Psoas muscle (tissue), 8 donors: Measurements from ENCODE around the gene NMT1. TPM values are rescaled to one million over a fixed set of nuclear protein-coding genes. Genes with fewer than 3 reads are reported as not detected.

Experiments used
- ATAC-seq, 4 donors: fragments of 200-7000 bp; cut with Tn5 transposase; one replicate each; pipeline ENCODE4 v1.9.1; 2020; ENCODE audit warnings: moderate library complexity in 3 of 4, mild to moderate bottlenecking in 2 of 4
- DNase-seq, 2 donors: peaks; one replicate each; pipeline ENCODE4 v3.0.0-alpha.2; 2020
- H3K27ac ChIP-seq: fragments of 200-600 bp; one replicate; pipeline ENCODE4 v1.8.0; 2022
- H3K27me3 ChIP-seq, 3 donors: fragments of 200-600 bp in 1 of 3; one replicate each; pipeline versions ENCODE4 v1.6.1 to v1.8.0; 2013 to 2022; ENCODE audit warnings: low read length in 2 of 3, mild to moderate bottlenecking in 2 of 3, moderate library complexity in 1 of 3; ENCODE audit not compliant: insufficient read depth in 3 of 3
- H3K36me3 ChIP-seq, 2 donors: fragments of 200-600 bp in 1 of 2; one replicate each; pipeline versions ENCODE4 v1.6.1 to v1.8.0; 2013 to 2022; ENCODE audit warnings: low read depth in 1 of 2, mild to moderate bottlenecking in 1 of 2, moderate library complexity in 1 of 2; ENCODE audit not compliant: insufficient read depth in 1 of 2
- H3K4me1 ChIP-seq: fragments of 200-600 bp; one replicate; pipeline ENCODE4 v1.8.0; 2022
- H3K4me3 ChIP-seq: fragments of 200-600 bp; one replicate; pipeline ENCODE4 v1.8.0; 2022; ENCODE audit warnings: mild to moderate bottlenecking
- H3K9me3 ChIP-seq: fragments of 200-600 bp; one replicate; pipeline ENCODE4 v1.8.0; 2022
- WGBS, 3 donors: extraction: QIAGEN DNeasy Blood & Tissue Kit; methylation state at CpG; one replicate each; pipeline versions ENCODE4 v1.1.6 to v1.1.7; 2013; 5-methylcytosine and 5-hydroxymethylcytosine counted together
- intact Hi-C, 2 donors: fragments of 100-400 bp; cut with DNase I; formaldehyde crosslinking; loops; one replicate each; pipeline versions ENCODE4 v1.11.0 to v1.14.2; 2022
- polyA plus RNA-seq, 3 donors: library from polyadenylated mRNA; stranded (reverse); fragments of 200-250 nt; gene quantifications; one replicate each; pipeline ENCODE4 v1.2.3, GENCODE V29; 2013
- total RNA-seq, 4 donors: library from RNA; stranded (reverse); fragmentation: NEBNext Ultra II Directional in 2 of 4; extraction: Animal tissue kit (Norgen Biotek cat#: 25700) in 2 of 4; gene quantifications; one replicate each; pipeline versions ENCODE4 v1.2.1 to v1.2.4, GENCODE V29; 2021 to 2023
- TF ChIP-seq, protein P1 (sequence below): fragments of 200-600 bp; IDR thresholded peaks from one replicate; pipeline ENCODE4 v1.8.0; 2022; ENCODE audit warnings: antibody characterized with exemption
- donor health status: healthy with polysubstance abuse.
- donor health status: DM: no; HTN: no; CAD: no; lungs with moderate emphysema.
- donor health status: Bipolar disorder and iron deficiency.
- donor health status: healthy.
- donor health status: DM: yes; HTN: yes; CAD: no.
- donor health status: DM: no; HTN: no; CAD: no.
- donor health status: DM: no; HTN: no; CAD: no.
- donor health status: DM: yes; HTN: yes; CAD: no.

NMT1 gene
- total and polyA plus RNA-seq, 7 donors, result 58.0 to 164 (median 79.7) TPM

DNA sequence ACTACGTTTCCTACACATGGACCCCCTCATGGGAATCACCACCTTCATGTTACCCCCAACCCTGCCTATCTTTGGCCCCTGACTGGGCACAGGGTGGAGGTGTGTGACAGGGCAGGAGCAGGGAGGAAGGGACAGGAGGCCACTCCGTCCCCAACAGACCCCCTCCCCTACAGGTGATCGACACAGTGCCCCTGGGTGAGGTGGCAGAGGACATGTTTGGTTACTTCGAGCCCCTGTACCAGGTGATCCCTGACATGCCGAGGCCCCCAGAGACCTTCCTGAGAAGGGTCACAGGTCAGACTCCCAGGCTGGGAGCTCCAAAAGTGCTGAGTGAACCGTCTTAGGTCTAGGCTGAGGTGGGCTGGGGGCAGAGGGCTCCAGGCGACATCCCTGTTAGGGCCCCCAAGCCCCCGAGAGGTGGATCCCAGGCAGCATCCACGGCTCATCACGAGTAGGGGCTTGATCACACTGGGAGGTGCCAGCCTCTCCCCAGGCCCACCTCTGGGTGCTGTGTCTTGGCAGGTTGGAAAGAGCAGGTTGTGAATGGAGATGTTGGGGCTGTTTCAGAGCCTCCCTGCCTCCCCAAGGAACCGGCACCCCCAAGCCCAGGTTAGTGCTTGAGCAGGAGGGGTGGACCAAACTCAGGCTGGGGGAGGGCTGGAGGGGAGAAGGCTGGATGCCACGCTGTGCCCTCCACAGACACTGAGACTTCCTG lies 75.9 kb downstream of the NMT1 start:
- Histone ChIP-seq H3K4me3 (no peak overlapping the region), H3K36me3 (peaks cover 0 to 4% of the 10 kb centered on the region in 2 donors), H3K4me1 (no peaks in the 10 kb centered on the region), H3K27ac (no peak overlapping the region), H3K9me3 (no peaks in the 10 kb centered on the region), H3K27me3 (no peaks in the 10 kb centered on the region)
- ATAC-seq, result no peak
- intact Hi-C loops, result loop anchor here (1.0 to 10.0 kb wide), 3 partner anchors 60 to 362 kb away; no protein-coding TSS in a partner anchor
- TF ChIP-seq, protein P1, sequence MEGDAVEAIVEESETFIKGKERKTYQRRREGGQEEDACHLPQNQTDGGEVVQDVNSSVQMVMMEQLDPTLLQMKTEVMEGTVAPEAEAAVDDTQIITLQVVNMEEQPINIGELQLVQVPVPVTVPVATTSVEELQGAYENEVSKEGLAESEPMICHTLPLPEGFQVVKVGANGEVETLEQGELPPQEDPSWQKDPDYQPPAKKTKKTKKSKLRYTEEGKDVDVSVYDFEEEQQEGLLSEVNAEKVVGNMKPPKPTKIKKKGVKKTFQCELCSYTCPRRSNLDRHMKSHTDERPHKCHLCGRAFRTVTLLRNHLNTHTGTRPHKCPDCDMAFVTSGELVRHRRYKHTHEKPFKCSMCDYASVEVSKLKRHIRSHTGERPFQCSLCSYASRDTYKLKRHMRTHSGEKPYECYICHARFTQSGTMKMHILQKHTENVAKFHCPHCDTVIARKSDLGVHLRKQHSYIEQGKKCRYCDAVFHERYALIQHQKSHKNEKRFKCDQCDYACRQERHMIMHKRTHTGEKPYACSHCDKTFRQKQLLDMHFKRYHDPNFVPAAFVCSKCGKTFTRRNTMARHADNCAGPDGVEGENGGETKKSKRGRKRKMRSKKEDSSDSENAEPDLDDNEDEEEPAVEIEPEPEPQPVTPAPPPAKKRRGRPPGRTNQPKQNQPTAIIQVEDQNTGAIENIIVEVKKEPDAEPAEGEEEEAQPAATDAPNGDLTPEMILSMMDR, result no peak
- peak in 1 of 2 donors; percentile 42 for DNase-seq
- 84 to 91% (median 84%) methylated on average over 12 of the region's 12 CpGs for WGBS, 3 donors

DNA sequence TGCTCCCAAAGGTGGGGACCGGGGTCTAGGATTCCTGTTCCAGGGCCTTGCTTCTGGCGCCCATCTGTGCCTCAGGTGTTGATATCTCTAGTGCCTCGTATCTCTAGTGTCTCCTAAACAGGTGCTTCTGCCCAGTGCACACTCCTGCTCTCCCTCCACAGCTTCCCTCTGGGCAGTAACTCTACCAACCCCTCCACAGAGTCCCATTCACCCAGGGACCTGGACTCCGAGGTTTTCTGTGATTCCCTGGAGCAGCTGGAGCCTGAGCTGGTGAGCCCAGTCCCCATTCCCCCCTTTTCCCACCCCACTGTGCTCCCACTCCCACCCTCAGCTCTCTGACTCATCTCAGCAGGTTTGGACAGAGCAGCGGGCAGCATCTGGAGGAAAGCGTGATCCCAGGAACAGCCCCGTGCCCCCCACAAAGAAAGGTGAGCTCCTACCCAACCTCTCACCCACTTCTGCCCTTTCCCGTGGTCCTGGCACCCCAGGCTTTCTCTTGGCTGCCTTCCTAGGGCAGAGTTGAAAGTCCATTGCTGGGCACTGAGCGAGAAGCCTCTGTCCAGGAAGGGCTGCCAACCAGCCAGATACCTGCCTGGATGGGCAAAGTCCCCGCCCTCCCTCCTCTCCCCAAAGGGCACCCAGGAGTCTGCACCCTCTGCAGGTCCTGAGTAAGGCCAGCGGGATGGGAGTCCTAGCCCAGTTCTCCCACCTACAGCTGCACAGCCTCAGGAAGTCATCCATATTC lies 76.6 kb downstream of the NMT1 start:
- ATAC-seq, result no peak
- peak in 1 of 2 donors; percentile 47 for DNase-seq
- no peak overlapping the region for H3K4me3 ChIP-seq
- no peaks in the 10 kb centered on the region for H3K27me3 ChIP-seq
- H3K9me3 ChIP-seq, result no peaks in the 10 kb centered on the region
- intact Hi-C loops, result loop anchor here in 1 of 2 donors (2.0 to 10.0 kb wide), 2 partner anchors 61 to 363 kb away; no protein-coding TSS in a partner anchor
- 82 to 84% (median 82%) methylated on average over 11 of the region's 11 CpGs for WGBS, 3 donors
- H3K36me3 ChIP-seq, result peaks cover 0 to 4% of the 10 kb centered on the region in 2 donors
- H3K27ac ChIP-seq, result no peak overlapping the region
- no peaks in the 10 kb centered on the region for H3K4me1 ChIP-seq
- TF ChIP-seq, protein P1, result no peak

DNA sequence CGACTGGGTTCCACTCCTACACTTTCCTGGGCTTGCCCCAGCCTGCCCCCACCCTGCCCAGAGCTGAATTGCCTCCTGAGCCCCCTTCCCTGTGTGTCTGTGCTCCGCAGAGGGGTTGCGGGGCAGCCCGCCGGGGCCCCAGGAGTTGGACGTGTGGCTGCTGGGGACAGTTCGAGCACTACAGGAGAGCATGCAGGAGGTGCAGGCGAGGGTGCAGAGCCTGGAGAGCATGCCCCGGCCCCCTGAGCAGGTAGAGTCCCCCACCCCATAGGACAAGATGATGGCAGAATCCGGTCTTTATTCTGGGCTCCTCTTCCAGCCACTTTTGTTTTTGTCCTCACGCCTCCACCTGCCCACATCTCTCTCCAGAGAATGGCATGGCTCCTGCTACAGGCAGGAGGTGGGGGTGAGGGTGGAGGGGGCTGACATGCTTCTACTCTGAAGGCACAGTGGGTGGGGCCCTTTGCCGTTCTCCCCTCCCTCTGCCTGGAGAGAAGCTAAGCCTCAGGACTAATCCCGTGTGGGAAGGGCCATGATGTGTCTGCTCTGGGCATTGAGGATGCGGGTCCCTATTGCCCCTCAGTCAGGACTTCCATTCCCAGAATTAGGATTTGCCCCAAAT lies 77.9 kb downstream of the NMT1 start:
- 79 to 92% (median 83%) methylated on average over 12 to 14 of the region's 14 CpGs for WGBS, 3 donors
- DNase-seq (peak in 1 of 2 donors; percentile 36), ATAC-seq (no peak)
- Histone ChIP-seq H3K4me3 (no peak overlapping the region), H3K36me3 (peaks cover 0 to 4% of the 10 kb centered on the region in 2 donors), H3K27me3 (no peaks in the 10 kb centered on the region), H3K27ac (no peak overlapping the region), H3K4me1 (peaks cover 5% of the 10 kb centered on the region), H3K9me3 (no peaks in the 10 kb centered on the region)
- TF ChIP-seq, protein P1, result no peak
- intact Hi-C loops, result loop anchor here in 1 of 2 donors (10.0 kb wide), 1 partner anchor 364 kb away; no protein-coding TSS in a partner anchor

DNA sequence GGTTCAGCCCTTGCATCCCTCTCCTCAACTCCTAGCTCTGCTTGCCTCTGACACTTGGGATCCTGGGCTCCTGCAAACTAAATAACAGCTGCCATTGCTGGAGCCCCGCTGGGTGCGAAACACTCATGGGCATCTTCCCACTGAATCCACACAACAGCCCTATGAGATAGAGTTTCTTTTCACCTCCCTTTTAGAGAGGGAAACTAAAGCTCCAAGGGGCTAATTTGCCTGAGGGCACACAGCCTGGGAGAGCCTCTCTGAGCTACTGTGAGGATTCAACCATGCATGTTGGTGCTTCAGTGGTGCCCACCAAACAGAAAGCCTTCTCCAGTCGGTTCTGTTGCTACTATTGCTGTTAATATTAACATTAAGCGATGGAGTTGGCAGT lies 78.4 kb downstream of the NMT1 start:
- TF ChIP-seq, protein P1, result no peak

More for the DNA sequence above, 78.4 kb downstream of the NMT1 start:
- 68 to 73% (median 73%) methylated on average over 4 of the region's 4 CpGs for WGBS, 3 donors
- Histone ChIP-seq H3K36me3 (peaks cover 0 to 4% of the 10 kb centered on the region in 2 donors), H3K27ac (no peak overlapping the region), H3K27me3 (no peaks in the 10 kb centered on the region), H3K4me3 (no peak overlapping the region), H3K4me1 (peaks cover 5% of the 10 kb centered on the region), H3K9me3 (no peaks in the 10 kb centered on the region)
- no peak for DNase-seq
- intact Hi-C loops, result loop anchor here in 1 of 2 donors (10.0 kb wide), 1 partner anchor 365 kb away; no protein-coding TSS in a partner anchor
- ATAC-seq, result no peak
